HCT116 (cell line): Measurements from ENCODE around the gene SLC35G2. TPM values are rescaled to one million over a fixed set of nuclear protein-coding genes. Genes with fewer than 3 reads are reported as not detected.

Experiments used
- ATAC-seq: fragments of 200-7000 bp; cut with Tn5 transposase; 2 replicates; pipeline ENCODE4 v1.9.1; 2020; ENCODE audit warnings: mild to moderate bottlenecking, moderate library complexity
- BruUV-seq: library from RNA; stranded (reverse); fragments of 400-500 nt; replicated peaks from 2 replicates; lab custom pipeline; 2021; lab: Mats Ljungman, UMichigan
- CTCF ChIA-PET: fragments of 300-600 bp; sonication (Branson Sonifier 250); formaldehyde crosslinking; loops from one replicate; lab custom pipeline; 2021; ENCODE audit warnings: antibody characterized with exemption; lab: Charles Lee
- POLR2A ChIA-PET: fragments of 300-600, 350-600 bp; sonication (Branson Sonifier 250); formaldehyde crosslinking; loops from one replicate; lab custom pipeline; 2021; ENCODE audit warnings: antibody characterized with exemption; lab: Charles Lee
- RAD21 ChIA-PET, 2 experiments: fragments of 300-600 bp; sonication (Branson Sonifier 250); formaldehyde crosslinking; loops; one replicate each; lab custom pipeline; 2023; ENCODE audit warnings: low total read pairs in 2 of 2; ENCODE audit not compliant: uncharacterized antibody in 2 of 2, unreplicated experiment in 2 of 2, low non-redundant PET in 1 of 2; lab: Charles Lee
- DNase-seq: peaks from one replicate; pipeline ENCODE4 v3.0.0-alpha.2; 2010; ENCODE audit warnings: low read depth, low spot score
- H2AFZ ChIP-seq: fragments of 200-600 bp; shearing (Covaris generic), sonication (generic); 2 replicates; pipeline ENCODE4 v1.6.1; 2017; ENCODE audit warnings: low read depth, mixed run types, mixed read lengths, antibody characterized with exemption, low read length; ENCODE audit not compliant: poor library complexity, severe bottlenecking
- H3K27ac ChIP-seq: 2 replicates; pipeline ENCODE4 v1.5.1; 2012; ENCODE audit warnings: low read depth, low read length
- H3K27me3 ChIP-seq: fragments of 200-600 bp; sonication (generic); 2 replicates; pipeline ENCODE4 v1.6.1; 2016; ENCODE audit warnings: mixed run types, low read length, mixed read lengths; ENCODE audit not compliant: insufficient read depth
- H3K36me3 ChIP-seq, 2 experiments: fragments of 200-500 bp in 1 of 2; fragments of 200-600 bp in 1 of 2; sonication (Bioruptor generic) in 1 of 2; sonication (generic) in 1 of 2; 2 replicates each; pipeline versions ENCODE4 v1.5.1 to v1.6.1; 2014 to 2016; ENCODE audit warnings: low read length in 2 of 2, inconsistent platforms in 1 of 2, mixed read lengths in 1 of 2, mixed run types in 1 of 2; ENCODE audit not compliant: insufficient read depth in 2 of 2, control insufficient read depth in 1 of 2
- H3K4me1 ChIP-seq, 2 experiments: fragments of 200-600 bp in 1 of 2; sonication (generic) in 1 of 2; 2 replicates each; pipeline versions ENCODE4 v1.5.1 to v1.6.1; 2012 to 2017; ENCODE audit warnings: low read length in 2 of 2, inconsistent platforms in 1 of 2, mild to moderate bottlenecking in 1 of 2, mixed read lengths in 1 of 2, mixed run types in 1 of 2, moderate library complexity in 1 of 2; ENCODE audit not compliant: insufficient read depth in 2 of 2, control insufficient read depth in 1 of 2
- H3K4me2 ChIP-seq: fragments of 200-600 bp; sonication (generic); 2 replicates; pipeline ENCODE4 v1.6.1; 2017; ENCODE audit warnings: mixed run types, low read length, mixed read lengths
- H3K4me3 ChIP-seq, 2 experiments: fragments of 200-600 bp in 1 of 2; sonication (generic) in 1 of 2; replicated peaks in 1 of 2; 2 replicates each; pipeline ENCODE4 v1.5.1; 2011 to 2016; ENCODE audit warnings: low read length in 2 of 2, control low read depth in 1 of 2, low read depth in 1 of 2, mild to moderate bottlenecking in 1 of 2, mixed read lengths in 1 of 2, mixed run types in 1 of 2
- H3K79me2 ChIP-seq: fragments of 200-600 bp; sonication (generic); 2 replicates; pipeline ENCODE4 v1.6.1; 2017; ENCODE audit warnings: mild to moderate bottlenecking, mixed run types, low read length, moderate library complexity, mixed read lengths; ENCODE audit not compliant: insufficient read depth
- H3K9ac ChIP-seq: fragments of 200-600 bp; sonication (generic); 2 replicates; pipeline ENCODE4 v1.6.1; 2016; ENCODE audit warnings: low read length, mixed read lengths
- H3K9me2 ChIP-seq: fragments of 200-600 bp; sonication (generic), shearing (Covaris generic); 2 replicates; pipeline ENCODE4 v1.6.1; 2017; ENCODE audit warnings: mixed run types, mild to moderate bottlenecking, moderate library complexity; ENCODE audit not compliant: insufficient read depth
- H3K9me3 ChIP-seq, 2 experiments: fragments of 200-500 bp in 1 of 2; fragments of 200-600 bp in 1 of 2; sonication (Bioruptor generic) in 1 of 2; sonication (generic) in 1 of 2; 2 replicates each; pipeline ENCODE4 v1.6.1; 2014 to 2017; ENCODE audit warnings: low read length in 2 of 2, mixed read lengths in 2 of 2, inconsistent platforms in 1 of 2, low read depth in 1 of 2, mild to moderate bottlenecking in 1 of 2, mixed run types in 1 of 2, moderate library complexity in 1 of 2; ENCODE audit not compliant: control insufficient read depth in 1 of 2, insufficient read depth in 1 of 2
- H4K20me1 ChIP-seq: fragments of 200-600 bp; sonication (generic), shearing (Covaris generic); 2 replicates; pipeline ENCODE4 v1.6.1; 2017; ENCODE audit warnings: mixed run types, mild to moderate bottlenecking, moderate library complexity; ENCODE audit not compliant: insufficient read depth
- CBX3 ChIP-seq: IDR thresholded peaks from 2 replicates; pipeline ENCODE4 v1.6.1; 2012; ENCODE audit warnings: low read depth
- CEBPB ChIP-seq: IDR thresholded peaks from 2 replicates; pipeline ENCODE4 v1.6.1; 2012; ENCODE audit warnings: low read depth
- EGR1 ChIP-seq: IDR thresholded peaks from 2 replicates; pipeline ENCODE4 v1.6.1; 2012; ENCODE audit warnings: low read depth
- ELF1 ChIP-seq: IDR thresholded peaks from 2 replicates; pipeline ENCODE4 v1.6.1; 2012; ENCODE audit warnings: low read depth, borderline replicate concordance
- EZH2 ChIP-seq: fragments of 200-600 bp; sonication (generic); IDR thresholded peaks from 2 replicates; pipeline ENCODE4 v1.6.1; 2017; ENCODE audit warnings: antibody characterized with exemption, mixed run types
- EZH2phosphoT487 ChIP-seq: fragments of 200-600 bp; IDR thresholded peaks from 2 replicates; pipeline ENCODE4 v1.6.1; 2018; ENCODE audit warnings: antibody characterized with exemption, borderline replicate concordance
- JUND ChIP-seq: IDR thresholded peaks from 2 replicates; pipeline ENCODE4 v1.6.1; 2012
- POLR2A ChIP-seq: IDR thresholded peaks from 2 replicates; pipeline ENCODE4 v1.7.0; 2011; ENCODE audit warnings: borderline replicate concordance; ENCODE audit not compliant: insufficient read depth, insufficient read length; ENCODE audit errors: extremely low read depth
- POLR2AphosphoS5 ChIP-seq: IDR thresholded peaks from 2 replicates; pipeline ENCODE4 v1.6.1; 2011; ENCODE audit warnings: mild to moderate bottlenecking, low read depth, low read length, moderate library complexity
- RAD21 ChIP-seq: IDR thresholded peaks from 2 replicates; pipeline ENCODE4 v1.6.1; 2012; ENCODE audit warnings: low read depth, mild to moderate bottlenecking
- SP1 ChIP-seq: IDR thresholded peaks from 2 replicates; pipeline ENCODE4 v1.6.1; 2012; ENCODE audit warnings: low read depth
- SRF ChIP-seq: IDR thresholded peaks from 2 replicates; pipeline ENCODE4 v1.6.1; 2012; ENCODE audit warnings: low read depth
- TCF7L2 ChIP-seq: IDR thresholded peaks from 2 replicates; pipeline ENCODE4 v1.7.0; 2011; ENCODE audit warnings: borderline replicate concordance, inconsistent platforms; ENCODE audit not compliant: insufficient read depth, insufficient read length; ENCODE audit errors: extremely low read depth
- YY1 ChIP-seq: IDR thresholded peaks from 2 replicates; pipeline ENCODE4 v1.6.1; 2011; ENCODE audit warnings: low read length, low read depth, moderate library complexity, mild to moderate bottlenecking; ENCODE audit not compliant: insufficient replicate concordance; ENCODE audit errors: extremely low read depth
- intact Hi-C: fragments of 100-400 bp; cut with micrococcal nuclease; formaldehyde crosslinking; loops from 2 replicates; pipeline ENCODE4 v1.10.0; 2022
- total RNA-seq: library from RNA; stranded (reverse); gene quantifications from one replicate; pipeline ENCODE4 v1.2.1, GENCODE V29; 2021; ENCODE audit not compliant: unreplicated experiment
- TF ChIP-seq, protein P1 (sequence below), 3 experiments: fragments of 200-600 bp in 1 of 3; sonication (generic) in 1 of 3; IDR thresholded peaks in 2 of 3; conservative IDR thresholded peaks in 1 of 3; 2 replicates each; pipeline ENCODE4 v1.5.1; 2012 to 2017; ENCODE audit warnings: low read depth in 2 of 3, low read length in 2 of 3, antibody characterized with exemption in 1 of 3, borderline replicate concordance in 1 of 3, control low read depth in 1 of 3, mild to moderate bottlenecking in 1 of 3, mixed read lengths in 1 of 3, mixed run types in 1 of 3, moderate library complexity in 1 of 3; ENCODE audit not compliant: insufficient read depth in 1 of 3
- TF ChIP-seq, protein P2 (sequence below): IDR thresholded peaks from 2 replicates; pipeline ENCODE4 v1.6.1; 2012; ENCODE audit warnings: low read depth
- TF ChIP-seq, protein P3 (sequence below): IDR thresholded peaks from 2 replicates; pipeline ENCODE4 v1.6.1; 2012
- TF ChIP-seq, protein P4 (sequence below): IDR thresholded peaks from 2 replicates; pipeline ENCODE4 v1.6.1; 2012
- TF ChIP-seq, protein P5 (sequence below): IDR thresholded peaks from 2 replicates; pipeline ENCODE4 v1.6.1; 2011; ENCODE audit warnings: mild to moderate bottlenecking, low read length, moderate library complexity; ENCODE audit not compliant: insufficient replicate concordance; ENCODE audit errors: extremely low read depth

Gene SLC35G2
- total RNA-seq, 1 experiment from 2014 or later: 3.3 TPM

DNA sequence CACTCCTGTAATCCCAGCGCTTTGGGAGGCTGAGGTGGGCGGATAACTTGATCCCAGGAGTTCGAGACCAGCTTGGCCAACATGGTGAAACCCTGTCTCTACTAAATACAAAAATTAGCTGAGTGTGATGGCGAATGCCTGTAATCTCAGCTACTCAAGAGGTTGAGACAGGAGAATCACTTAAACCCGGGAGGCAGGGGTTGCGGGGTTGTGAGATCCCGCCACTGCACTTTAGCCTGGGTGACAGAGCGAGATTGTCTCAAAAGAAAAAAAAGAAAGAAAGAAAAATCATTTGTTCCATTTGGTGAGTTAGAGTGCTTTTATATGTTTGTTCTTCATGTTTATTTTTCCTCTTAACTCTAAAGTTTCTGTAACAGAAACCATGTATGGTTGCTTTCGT, 50.4 kb downstream of the SLC35G2 start:
- intact Hi-C loops: no loop called here
- peaks cover 91% of the 10 kb centered on the region for H3K79me2 ChIP-seq
- no peak overlapping the region for H3K27ac ChIP-seq
- no peaks in the 10 kb centered on the region for H3K27me3 ChIP-seq
- no peak overlapping the region for H3K4me2 ChIP-seq
- no peak overlapping the region for H2AFZ ChIP-seq
- TF ChIP-seq, protein P1, sequence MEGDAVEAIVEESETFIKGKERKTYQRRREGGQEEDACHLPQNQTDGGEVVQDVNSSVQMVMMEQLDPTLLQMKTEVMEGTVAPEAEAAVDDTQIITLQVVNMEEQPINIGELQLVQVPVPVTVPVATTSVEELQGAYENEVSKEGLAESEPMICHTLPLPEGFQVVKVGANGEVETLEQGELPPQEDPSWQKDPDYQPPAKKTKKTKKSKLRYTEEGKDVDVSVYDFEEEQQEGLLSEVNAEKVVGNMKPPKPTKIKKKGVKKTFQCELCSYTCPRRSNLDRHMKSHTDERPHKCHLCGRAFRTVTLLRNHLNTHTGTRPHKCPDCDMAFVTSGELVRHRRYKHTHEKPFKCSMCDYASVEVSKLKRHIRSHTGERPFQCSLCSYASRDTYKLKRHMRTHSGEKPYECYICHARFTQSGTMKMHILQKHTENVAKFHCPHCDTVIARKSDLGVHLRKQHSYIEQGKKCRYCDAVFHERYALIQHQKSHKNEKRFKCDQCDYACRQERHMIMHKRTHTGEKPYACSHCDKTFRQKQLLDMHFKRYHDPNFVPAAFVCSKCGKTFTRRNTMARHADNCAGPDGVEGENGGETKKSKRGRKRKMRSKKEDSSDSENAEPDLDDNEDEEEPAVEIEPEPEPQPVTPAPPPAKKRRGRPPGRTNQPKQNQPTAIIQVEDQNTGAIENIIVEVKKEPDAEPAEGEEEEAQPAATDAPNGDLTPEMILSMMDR (IDR thresholded peaks at IDR 0.05 in 2 of 3, conservative IDR thresholded peaks at IDR 0.05 in 1 of 3; ENCODE audit: borderline replicate concordance in 1 of 3, insufficient read depth in 1 of 3, low read depth in 2 of 3, low read length in 2 of 3): no peak
- TF ChIP-seq EZH2 (no peak), CEBPB (no peak), RAD21 (no peak), JUND (no peak), CBX3 (no peak), SP1 (no peak), TCF7L2 (no peak), EZH2phosphoT487 (no peak), POLR2A (no peak), YY1 (no peak), ELF1 (no peak), EGR1 (no peak), POLR2AphosphoS5 (no peak), SRF (no peak)
- TF ChIP-seq, protein P2, sequence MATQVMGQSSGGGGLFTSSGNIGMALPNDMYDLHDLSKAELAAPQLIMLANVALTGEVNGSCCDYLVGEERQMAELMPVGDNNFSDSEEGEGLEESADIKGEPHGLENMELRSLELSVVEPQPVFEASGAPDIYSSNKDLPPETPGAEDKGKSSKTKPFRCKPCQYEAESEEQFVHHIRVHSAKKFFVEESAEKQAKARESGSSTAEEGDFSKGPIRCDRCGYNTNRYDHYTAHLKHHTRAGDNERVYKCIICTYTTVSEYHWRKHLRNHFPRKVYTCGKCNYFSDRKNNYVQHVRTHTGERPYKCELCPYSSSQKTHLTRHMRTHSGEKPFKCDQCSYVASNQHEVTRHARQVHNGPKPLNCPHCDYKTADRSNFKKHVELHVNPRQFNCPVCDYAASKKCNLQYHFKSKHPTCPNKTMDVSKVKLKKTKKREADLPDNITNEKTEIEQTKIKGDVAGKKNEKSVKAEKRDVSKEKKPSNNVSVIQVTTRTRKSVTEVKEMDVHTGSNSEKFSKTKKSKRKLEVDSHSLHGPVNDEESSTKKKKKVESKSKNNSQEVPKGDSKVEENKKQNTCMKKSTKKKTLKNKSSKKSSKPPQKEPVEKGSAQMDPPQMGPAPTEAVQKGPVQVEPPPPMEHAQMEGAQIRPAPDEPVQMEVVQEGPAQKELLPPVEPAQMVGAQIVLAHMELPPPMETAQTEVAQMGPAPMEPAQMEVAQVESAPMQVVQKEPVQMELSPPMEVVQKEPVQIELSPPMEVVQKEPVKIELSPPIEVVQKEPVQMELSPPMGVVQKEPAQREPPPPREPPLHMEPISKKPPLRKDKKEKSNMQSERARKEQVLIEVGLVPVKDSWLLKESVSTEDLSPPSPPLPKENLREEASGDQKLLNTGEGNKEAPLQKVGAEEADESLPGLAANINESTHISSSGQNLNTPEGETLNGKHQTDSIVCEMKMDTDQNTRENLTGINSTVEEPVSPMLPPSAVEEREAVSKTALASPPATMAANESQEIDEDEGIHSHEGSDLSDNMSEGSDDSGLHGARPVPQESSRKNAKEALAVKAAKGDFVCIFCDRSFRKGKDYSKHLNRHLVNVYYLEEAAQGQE: no peak
- TF ChIP-seq, protein P3, sequence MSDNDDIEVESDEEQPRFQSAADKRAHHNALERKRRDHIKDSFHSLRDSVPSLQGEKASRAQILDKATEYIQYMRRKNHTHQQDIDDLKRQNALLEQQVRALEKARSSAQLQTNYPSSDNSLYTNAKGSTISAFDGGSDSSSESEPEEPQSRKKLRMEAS: no peak
- TF ChIP-seq, protein P4, sequence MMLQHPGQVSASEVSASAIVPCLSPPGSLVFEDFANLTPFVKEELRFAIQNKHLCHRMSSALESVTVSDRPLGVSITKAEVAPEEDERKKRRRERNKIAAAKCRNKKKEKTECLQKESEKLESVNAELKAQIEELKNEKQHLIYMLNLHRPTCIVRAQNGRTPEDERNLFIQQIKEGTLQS: no peak
- TF ChIP-seq, protein P5, sequence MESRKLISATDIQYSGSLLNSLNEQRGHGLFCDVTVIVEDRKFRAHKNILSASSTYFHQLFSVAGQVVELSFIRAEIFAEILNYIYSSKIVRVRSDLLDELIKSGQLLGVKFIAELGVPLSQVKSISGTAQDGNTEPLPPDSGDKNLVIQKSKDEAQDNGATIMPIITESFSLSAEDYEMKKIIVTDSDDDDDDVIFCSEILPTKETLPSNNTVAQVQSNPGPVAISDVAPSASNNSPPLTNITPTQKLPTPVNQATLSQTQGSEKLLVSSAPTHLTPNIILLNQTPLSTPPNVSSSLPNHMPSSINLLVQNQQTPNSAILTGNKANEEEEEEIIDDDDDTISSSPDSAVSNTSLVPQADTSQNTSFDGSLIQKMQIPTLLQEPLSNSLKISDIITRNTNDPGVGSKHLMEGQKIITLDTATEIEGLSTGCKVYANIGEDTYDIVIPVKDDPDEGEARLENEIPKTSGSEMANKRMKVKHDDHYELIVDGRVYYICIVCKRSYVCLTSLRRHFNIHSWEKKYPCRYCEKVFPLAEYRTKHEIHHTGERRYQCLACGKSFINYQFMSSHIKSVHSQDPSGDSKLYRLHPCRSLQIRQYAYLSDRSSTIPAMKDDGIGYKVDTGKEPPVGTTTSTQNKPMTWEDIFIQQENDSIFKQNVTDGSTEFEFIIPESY: no peak
- H3K9me2 ChIP-seq: no peaks in the 10 kb centered on the region
- H3K4me1 ChIP-seq: no peaks in the 10 kb centered on the region
- DNase-seq (no peak), ATAC-seq (no peak)
- BruUV-seq: no TSS peak
- no peaks in the 10 kb centered on the region for H3K36me3 ChIP-seq
- ChIA-PET CTCF (no interaction called here), RAD21 (no interaction called here), POLR2A (no interaction called here)
- no peaks in the 10 kb centered on the region for H3K9me3 ChIP-seq
- peaks cover 6% of the 10 kb centered on the region for H4K20me1 ChIP-seq
- H3K9ac ChIP-seq: no peak overlapping the region
- no peak overlapping the region for H3K4me3 ChIP-seq
